ENCODE data around the gene TMPRSS11A. TPM values are rescaled to one million over a fixed set of nuclear protein-coding genes. Genes with fewer than 3 reads are reported as not detected.

Gene TMPRSS11A
- total RNA-seq: 0.38 TPM in 1 of 2 replicates, not detected in the other

- DNase-seq (ENCODE audit: low read depth) (peak; percentile 10), FAIRE-seq (no peak)
- Histone ChIP-seq H3K27me3 (ENCODE audit: control insufficient read depth, insufficient read depth, low read length) (no peaks in the 10 kb centered on the region), H3K4me3 (ENCODE audit: low read depth, low read length) (no peak within 1 kb of the TSS), H3K36me3 (ENCODE audit: control insufficient read depth, insufficient read depth, low read length) (no peaks in the 10 kb centered on the region)
- no peak for TF ChIP-seq CTCF (IDR thresholded peaks at IDR 0.05; ENCODE audit: insufficient read depth, low read length, severe bottlenecking)
Observed at GRCh38 chr4:67963356-67963755, at the start of gene TMPRSS11A. Gene TMPRSS11A, minus strand, starts transcription at chr4:67963493. Its CDS starts 100 bp downstream, at chr4:67963393.

- Histone ChIP-seq H3K27me3 (ENCODE audit: control insufficient read depth, insufficient read depth, low read length) (no peaks in the 10 kb centered on the region), H3K4me3 (ENCODE audit: low read depth, low read length) (no peak overlapping the region), H3K36me3 (ENCODE audit: control insufficient read depth, insufficient read depth, low read length) (no peaks in the 10 kb centered on the region)
- no peak for FAIRE-seq
- TF ChIP-seq CTCF (IDR thresholded peaks at IDR 0.05; ENCODE audit: insufficient read depth, low read length, severe bottlenecking): no peak
- peak; percentile 44 for DNase-seq (ENCODE audit: low read depth)
Observed at GRCh38 chr4:68011684-68012083, 48.4 kb upstream of the TMPRSS11A start.

- Histone ChIP-seq H3K27me3 (ENCODE audit: control insufficient read depth, insufficient read depth, low read length) (no peaks in the 10 kb centered on the region), H3K4me3 (ENCODE audit: low read depth, low read length) (no peak overlapping the region), H3K36me3 (ENCODE audit: control insufficient read depth, insufficient read depth, low read length) (no peaks in the 10 kb centered on the region)
- FAIRE-seq: no peak
- DNase-seq (ENCODE audit: low read depth): no peak
- no peak for TF ChIP-seq CTCF (IDR thresholded peaks at IDR 0.05; ENCODE audit: insufficient read depth, low read length, severe bottlenecking)
Observed at GRCh38 chr4:68002906-68003305, 39.6 kb upstream of the TMPRSS11A start.

GRCh38 chr4:67996127-67996526 is 32.8 kb upstream of the TMPRSS11A start:
- DNase-seq (ENCODE audit: low read depth) (peak; percentile 42), FAIRE-seq (no peak)
- Histone ChIP-seq H3K36me3 (ENCODE audit: control insufficient read depth, insufficient read depth, low read length) (no peaks in the 10 kb centered on the region), H3K4me3 (ENCODE audit: low read depth, low read length) (no peak overlapping the region), H3K27me3 (ENCODE audit: control insufficient read depth, insufficient read depth, low read length) (no peaks in the 10 kb centered on the region)
- no peak for TF ChIP-seq CTCF (IDR thresholded peaks at IDR 0.05; ENCODE audit: insufficient read depth, low read length, severe bottlenecking)

- Histone ChIP-seq H3K4me3 (ENCODE audit: low read depth, low read length) (no peak overlapping the region), H3K27me3 (ENCODE audit: control insufficient read depth, insufficient read depth, low read length) (no peaks in the 10 kb centered on the region), H3K36me3 (ENCODE audit: control insufficient read depth, insufficient read depth, low read length) (no peaks in the 10 kb centered on the region)
- no peak for FAIRE-seq
- peak; percentile 6 for DNase-seq (ENCODE audit: low read depth)
- TF ChIP-seq CTCF (IDR thresholded peaks at IDR 0.05; ENCODE audit: insufficient read depth, low read length, severe bottlenecking): no peak
Observed at GRCh38 chr4:67988991-67989390, 25.7 kb upstream of the TMPRSS11A start.

- H3K27me3 ChIP-seq (ENCODE audit: control insufficient read depth, insufficient read depth, low read length): no peaks in the 10 kb centered on the region
- H3K4me3 ChIP-seq (ENCODE audit: low read depth, low read length): no peak overlapping the region
- DNase-seq (ENCODE audit: low read depth) (peak; percentile 87), FAIRE-seq (peak; percentile 47)
- no peak for TF ChIP-seq CTCF (IDR thresholded peaks at IDR 0.05; ENCODE audit: insufficient read depth, low read length, severe bottlenecking)
- H3K36me3 ChIP-seq (ENCODE audit: control insufficient read depth, insufficient read depth, low read length): no peaks in the 10 kb centered on the region
Observed at GRCh38 chr4:67983333-67983732, 20.0 kb upstream of the TMPRSS11A start.

Data from bronchial epithelial cell (primary cell).